Measurements from ENCODE around the gene NEB. TPM values are rescaled to one million over a fixed set of nuclear protein-coding genes. Genes with fewer than 3 reads are reported as not detected.

Gene NEB
- total RNA-seq, 1 donor from 2014 or later: 5.0 TPM

DNA sequence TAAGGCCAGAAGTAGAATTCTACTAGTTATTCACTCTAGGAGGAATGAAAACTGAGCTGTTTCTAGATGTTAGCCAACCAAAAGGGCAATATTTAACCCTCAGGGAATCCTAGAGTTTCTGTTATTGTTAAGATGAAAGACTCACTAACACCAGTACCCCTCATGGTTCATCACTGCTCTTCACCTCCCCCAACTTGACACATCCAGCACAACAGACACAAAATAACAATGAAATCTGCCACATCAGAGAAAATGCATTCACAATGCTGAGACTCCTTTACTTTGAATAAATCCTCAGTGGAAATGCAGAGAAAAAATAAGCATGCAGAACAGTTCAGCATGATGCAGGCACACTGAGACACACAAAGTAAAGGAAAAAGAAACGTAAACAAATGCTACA is 213.3 kb downstream of the NEB start:
- DNase-seq (ENCODE audit: extremely low spot score, unreplicated experiment): no peak
- H3K27me3 Mint-ChIP-seq: no peaks in the 10 kb centered on the region
- TF ChIP-seq, protein P1, sequence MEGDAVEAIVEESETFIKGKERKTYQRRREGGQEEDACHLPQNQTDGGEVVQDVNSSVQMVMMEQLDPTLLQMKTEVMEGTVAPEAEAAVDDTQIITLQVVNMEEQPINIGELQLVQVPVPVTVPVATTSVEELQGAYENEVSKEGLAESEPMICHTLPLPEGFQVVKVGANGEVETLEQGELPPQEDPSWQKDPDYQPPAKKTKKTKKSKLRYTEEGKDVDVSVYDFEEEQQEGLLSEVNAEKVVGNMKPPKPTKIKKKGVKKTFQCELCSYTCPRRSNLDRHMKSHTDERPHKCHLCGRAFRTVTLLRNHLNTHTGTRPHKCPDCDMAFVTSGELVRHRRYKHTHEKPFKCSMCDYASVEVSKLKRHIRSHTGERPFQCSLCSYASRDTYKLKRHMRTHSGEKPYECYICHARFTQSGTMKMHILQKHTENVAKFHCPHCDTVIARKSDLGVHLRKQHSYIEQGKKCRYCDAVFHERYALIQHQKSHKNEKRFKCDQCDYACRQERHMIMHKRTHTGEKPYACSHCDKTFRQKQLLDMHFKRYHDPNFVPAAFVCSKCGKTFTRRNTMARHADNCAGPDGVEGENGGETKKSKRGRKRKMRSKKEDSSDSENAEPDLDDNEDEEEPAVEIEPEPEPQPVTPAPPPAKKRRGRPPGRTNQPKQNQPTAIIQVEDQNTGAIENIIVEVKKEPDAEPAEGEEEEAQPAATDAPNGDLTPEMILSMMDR (conservative IDR thresholded peaks at IDR 0.05): no peak
- no peaks in the 10 kb centered on the region for H3K4me1 Mint-ChIP-seq (ENCODE audit: unreplicated experiment)
- H3K36me3 Mint-ChIP-seq: no peaks in the 10 kb centered on the region
- no peaks in the 10 kb centered on the region for H3K9me3 Mint-ChIP-seq
- H3K4me3 Mint-ChIP-seq: no peak overlapping the region
- H3K27ac Mint-ChIP-seq: no peak overlapping the region

DNA sequence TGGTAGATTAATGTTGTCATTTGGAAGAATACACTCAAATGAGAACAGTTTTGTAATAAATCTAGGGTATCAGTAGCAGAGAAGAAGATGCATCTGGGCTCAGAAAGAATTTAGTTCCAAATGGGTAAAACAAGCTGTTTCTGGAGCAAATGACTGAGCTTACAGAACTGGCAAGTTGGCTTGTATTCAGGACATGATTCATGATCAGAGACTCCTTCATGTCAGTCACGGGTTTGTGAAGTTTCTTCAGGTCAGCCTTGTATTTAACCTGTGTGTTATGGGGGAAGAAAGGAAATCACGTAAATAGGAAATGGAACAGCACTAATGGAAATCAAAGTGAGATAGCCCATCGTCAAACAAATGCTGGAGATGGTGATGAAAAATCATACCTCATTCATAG is 215.5 kb downstream of the NEB start:
- DNase-seq (ENCODE audit: extremely low spot score, unreplicated experiment): no peak
- no peaks in the 10 kb centered on the region for H3K4me1 Mint-ChIP-seq (ENCODE audit: unreplicated experiment)
- no peaks in the 10 kb centered on the region for H3K36me3 Mint-ChIP-seq
- H3K4me3 Mint-ChIP-seq: no peak overlapping the region
- TF ChIP-seq, protein P1 (conservative IDR thresholded peaks at IDR 0.05): no peak
- no peaks in the 10 kb centered on the region for H3K27me3 Mint-ChIP-seq
- no peaks in the 10 kb centered on the region for H3K9me3 Mint-ChIP-seq
- no peak overlapping the region for H3K27ac Mint-ChIP-seq

DNA sequence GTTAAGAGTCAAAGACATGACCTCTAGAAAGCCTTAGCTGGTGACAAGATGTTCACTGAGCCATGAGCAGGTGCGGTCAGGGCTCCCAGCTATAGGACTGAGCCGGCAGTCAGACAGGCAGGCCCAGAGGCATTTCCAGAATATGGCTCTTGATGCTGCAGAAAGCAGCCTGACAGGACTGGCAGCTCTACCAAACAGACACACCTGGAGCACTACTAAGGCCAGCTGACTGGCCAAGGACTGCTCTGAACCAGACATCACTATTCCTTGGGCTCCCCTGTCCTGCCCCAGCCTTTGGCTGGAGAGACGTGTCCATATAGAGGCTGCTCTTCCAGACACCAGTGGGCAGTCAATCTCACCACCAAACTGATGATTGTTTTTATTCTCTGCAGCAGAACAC is 225.8 kb downstream of the NEB start:
- H3K36me3 Mint-ChIP-seq: peaks cover 3% of the 10 kb centered on the region
- no peak for DNase-seq (ENCODE audit: extremely low spot score, unreplicated experiment)
- no peak overlapping the region for H3K27ac Mint-ChIP-seq
- no peaks in the 10 kb centered on the region for H3K9me3 Mint-ChIP-seq
- TF ChIP-seq, protein P1 (conservative IDR thresholded peaks at IDR 0.05): no peak
- H3K4me1 Mint-ChIP-seq (ENCODE audit: unreplicated experiment): no peaks in the 10 kb centered on the region
- H3K27me3 Mint-ChIP-seq: no peaks in the 10 kb centered on the region
- H3K4me3 Mint-ChIP-seq: no peak overlapping the region

DNA sequence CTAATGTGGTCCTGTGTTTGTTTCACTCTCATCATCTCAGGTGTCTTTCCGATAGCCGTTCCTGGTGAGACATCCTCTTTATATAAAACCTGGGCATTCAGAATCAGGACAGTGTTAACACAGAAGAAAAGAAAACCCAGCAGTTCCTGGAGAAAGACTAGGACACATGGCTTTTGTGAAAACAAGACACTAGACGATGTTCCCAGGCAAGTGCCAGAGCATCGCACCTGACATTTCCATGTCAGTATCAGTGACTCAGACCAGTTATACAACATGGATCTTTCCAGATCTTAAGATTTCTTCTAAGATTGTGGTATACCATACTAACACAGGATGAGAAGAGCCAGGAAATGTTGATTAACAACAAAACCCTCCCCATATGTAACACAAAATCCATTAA is 228.1 kb downstream of the NEB start:
- Mint-ChIP-seq H3K4me3 (no peak overlapping the region), H3K27ac (no peak overlapping the region), H3K27me3 (no peaks in the 10 kb centered on the region), H3K36me3 (no peaks in the 10 kb centered on the region), H3K4me1 (ENCODE audit: unreplicated experiment) (no peaks in the 10 kb centered on the region), H3K9me3 (no peaks in the 10 kb centered on the region)
- DNase-seq (ENCODE audit: extremely low spot score, unreplicated experiment): no peak
- TF ChIP-seq, protein P1 (conservative IDR thresholded peaks at IDR 0.05): no peak

DNA sequence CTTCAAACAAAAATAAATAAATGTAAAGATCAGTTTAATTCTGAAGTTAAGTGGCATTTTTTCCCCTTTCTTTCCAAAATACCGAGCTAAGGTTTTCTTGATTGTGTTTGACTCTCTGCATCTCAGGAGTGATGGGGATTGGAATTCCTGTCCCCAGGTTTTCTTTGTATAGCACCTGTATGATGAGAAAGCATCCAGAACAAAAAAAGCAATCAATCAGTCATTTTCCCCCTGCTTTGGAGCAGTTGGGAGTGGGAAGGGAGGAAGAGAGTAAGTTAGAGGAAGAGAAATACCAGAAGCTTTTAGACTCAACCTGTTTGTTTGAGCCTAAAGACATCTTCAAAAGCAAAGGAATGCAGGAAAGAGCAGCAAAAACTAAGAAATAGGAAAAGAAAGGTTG is 236.1 kb downstream of the NEB start:
- Mint-ChIP-seq H3K4me1 (ENCODE audit: unreplicated experiment) (no peaks in the 10 kb centered on the region), H3K27me3 (no peaks in the 10 kb centered on the region), H3K4me3 (no peak overlapping the region), H3K9me3 (no peaks in the 10 kb centered on the region), H3K27ac (no peak overlapping the region), H3K36me3 (no peaks in the 10 kb centered on the region)
- no peak for DNase-seq (ENCODE audit: extremely low spot score, unreplicated experiment)
- TF ChIP-seq, protein P1 (conservative IDR thresholded peaks at IDR 0.05): no peak

DNA sequence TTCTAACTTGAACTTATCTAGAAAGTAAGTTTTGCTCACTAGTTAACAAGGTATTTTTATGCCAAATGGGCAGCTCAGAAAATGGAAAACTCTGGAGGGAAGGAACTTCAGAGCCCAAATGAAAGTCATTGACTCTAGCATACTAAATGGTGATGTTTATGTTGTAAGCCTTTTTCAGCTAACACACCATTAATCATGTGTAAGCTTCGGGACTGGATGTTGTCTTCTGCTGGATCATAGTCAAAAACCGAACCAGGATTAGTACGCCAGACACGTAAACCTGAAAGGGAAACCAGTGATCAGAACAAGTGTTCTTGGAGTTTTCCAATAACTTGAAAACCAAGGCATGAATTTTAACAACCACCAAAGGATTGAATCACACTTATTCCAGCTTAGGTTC is 242.8 kb downstream of the NEB start:
- Mint-ChIP-seq H3K9me3 (no peaks in the 10 kb centered on the region), H3K36me3 (peaks cover 7% of the 10 kb centered on the region), H3K4me3 (no peak overlapping the region), H3K4me1 (ENCODE audit: unreplicated experiment) (no peaks in the 10 kb centered on the region), H3K27ac (no peak overlapping the region), H3K27me3 (no peaks in the 10 kb centered on the region)
- TF ChIP-seq, protein P1 (conservative IDR thresholded peaks at IDR 0.05): no peak
- no peak for DNase-seq (ENCODE audit: extremely low spot score, unreplicated experiment)

Data from type B pancreatic cell (in vitro differentiated cells).